ENCODE results near the gene SGCA.

- no peak for TF ChIP-seq POLR2A (IDR thresholded peaks at IDR 0.05; ENCODE audit: low read depth, low read length)
- TF ChIP-seq POLR2AphosphoS5 (IDR thresholded peaks at IDR 0.05; ENCODE audit: low read depth, low read length) = no peak
These were observed 45.1 kb upstream of the SGCA start for GRCh38 chr17:50120475-50121253.
